GM18517 (cell line): ENCODE data around the gene CAMTA1.

Experiments
- ATAC-seq: cut with Tn5 transposase; IDR thresholded peaks from one replicate; pipeline ENCODE4 v1.9.1; 2021; ENCODE audit warnings: mild to moderate bottlenecking, moderate library complexity; ENCODE audit not compliant: unreplicated experiment

Gene CAMTA1

GRCh38 chr1:7418442-7419080, 633.3 kb downstream of the CAMTA1 start:
- no peak for ATAC-seq

- no peak for ATAC-seq
These were observed 634.8 kb downstream of the CAMTA1 start for GRCh38 chr1:7420098-7420445.

- no peak for ATAC-seq
These were observed 635.3 kb downstream of the CAMTA1 start for GRCh38 chr1:7420470-7421100.

GRCh38 chr1:7421471-7422075, 636.3 kb downstream of the CAMTA1 start:
- no peak for ATAC-seq

- no peak for ATAC-seq
These were observed 636.8 kb downstream of the CAMTA1 start for GRCh38 chr1:7422081-7422480.

- no peak for ATAC-seq
These were observed 637.3 kb downstream of the CAMTA1 start for GRCh38 chr1:7422561-7422960.

GRCh38 chr1:7422966-7423365, 637.7 kb downstream of the CAMTA1 start:
- ATAC-seq: no peak

GRCh38 chr1:7424352-7424890, 639.2 kb downstream of the CAMTA1 start:
- no peak for ATAC-seq

GRCh38 chr1:7425229-7425628, 640.0 kb downstream of the CAMTA1 start:
- ATAC-seq: no peak

GRCh38 chr1:7425771-7426170, 640.5 kb downstream of the CAMTA1 start:
- ATAC-seq: no peak

- no peak for ATAC-seq
These were observed 641.7 kb downstream of the CAMTA1 start for GRCh38 chr1:7426780-7427604.

GRCh38 chr1:7427605-7428300, 642.5 kb downstream of the CAMTA1 start:
- ATAC-seq: no peak

GRCh38 chr1:7429290-7429689, 644.0 kb downstream of the CAMTA1 start:
- ATAC-seq: no peak

GRCh38 chr1:7430047-7430608, 644.9 kb downstream of the CAMTA1 start:
- ATAC-seq: no peak

- no peak for ATAC-seq
These were observed 645.4 kb downstream of the CAMTA1 start for GRCh38 chr1:7430691-7431090.

- no peak for ATAC-seq
These were observed 647.0 kb downstream of the CAMTA1 start for GRCh38 chr1:7432102-7432899.

GRCh38 chr1:7432900-7433380, 647.7 kb downstream of the CAMTA1 start:
- ATAC-seq: no peak

GRCh38 chr1:7434566-7434965, 649.3 kb downstream of the CAMTA1 start:
- ATAC-seq: no peak

- ATAC-seq: no peak
These were observed 650.2 kb downstream of the CAMTA1 start for GRCh38 chr1:7435276-7436055.
